Renal pelvis (tissue), 12 donors: ENCODE measurements around the gene FNDC7. TPM values are rescaled to one million over a fixed set of nuclear protein-coding genes. Genes with fewer than 3 reads are reported as not detected.
"Not testable (repeated sequence)": the region's sequence is repeated elsewhere in the genome, so short reads cannot be mapped to it uniquely, and the experiment has no call there.

Experiments
- DNase-seq: peaks from one replicate; pipeline ENCODE4 v3.0.0-alpha.2; 2013
- long read RNA-seq, 16 experiments: transcript quantifications; one replicate each; lab custom pipeline, GENCODE V29; 2026
- polyA plus RNA-seq, 3 donors: library from polyadenylated mRNA; unstranded; fragments of 120-200 nt; gene quantifications; one replicate each; pipeline ENCODE4 v1.2.1, GENCODE V29; 2013; ENCODE audit not compliant: insufficient read length in 3 of 3

The FNDC7 gene
- not detected for polyA plus RNA-seq
- long read RNA-seq, donor 1, result 0 reads
- long read RNA-seq, donor 2, result 0 reads
- long read RNA-seq, donor 3, result 0 reads
- long read RNA-seq, donor 4, result 0 reads
- long read RNA-seq, donor 5, result 0 reads
- long read RNA-seq, donor 6, result 0 reads
- long read RNA-seq, donor 7, result 0 reads
- long read RNA-seq, donor 8, result 0 reads
- long read RNA-seq, donor 9, result 0 reads
- long read RNA-seq, donor 10, result 0 reads
- long read RNA-seq, donor 11, result 0 reads
- long read RNA-seq, donor 12, result 0 reads
- long read RNA-seq, donor 13, result 0 reads
- long read RNA-seq, donor 14, result 0 reads
- long read RNA-seq, donor 15, result 0 reads
- long read RNA-seq, donor 16, result 0 reads

- DNase-seq, result no peak
These were observed at the start of gene FNDC7 for GRCh38 chr1:108712606-108713150. Gene FNDC7, plus strand, starts transcription at chr1:108712908. Its CDS starts 26 bp downstream, at chr1:108712934.

GRCh38 chr1:108663074-108663473 lies 49.6 kb upstream of the FNDC7 start:
- no peak for DNase-seq

- no peak for DNase-seq
These were observed 48.2 kb upstream of the FNDC7 start for GRCh38 chr1:108664481-108664880.

GRCh38 chr1:108665067-108665466 lies 47.6 kb upstream of the FNDC7 start:
- no peak for DNase-seq

GRCh38 chr1:108665771-108666170 lies 46.9 kb upstream of the FNDC7 start:
- no peak for DNase-seq

GRCh38 chr1:108667422-108667821 lies 45.3 kb upstream of the FNDC7 start:
- DNase-seq, result not testable (repeated sequence)

GRCh38 chr1:108668777-108669176 lies 43.9 kb upstream of the FNDC7 start:
- no peak for DNase-seq

- DNase-seq, result no peak
These were observed 43.0 kb upstream of the FNDC7 start for GRCh38 chr1:108669679-108670078.

GRCh38 chr1:108670131-108670773 lies 42.5 kb upstream of the FNDC7 start:
- DNase-seq, result no peak

- no peak for DNase-seq
These were observed 41.6 kb upstream of the FNDC7 start for GRCh38 chr1:108671143-108671542.

- no peak for DNase-seq
These were observed 34.0 kb upstream of the FNDC7 start for GRCh38 chr1:108678706-108679105.

- DNase-seq, result no peak
These were observed 33.0 kb upstream of the FNDC7 start for GRCh38 chr1:108679586-108680213.

- not testable (repeated sequence) for DNase-seq
These were observed 31.0 kb upstream of the FNDC7 start for GRCh38 chr1:108681701-108682100.

GRCh38 chr1:108685529-108685928 lies 27.2 kb upstream of the FNDC7 start:
- DNase-seq, result no peak

- no peak for DNase-seq
These were observed 25.9 kb upstream of the FNDC7 start for GRCh38 chr1:108686614-108687313.

GRCh38 chr1:108691128-108691941 lies 21.4 kb upstream of the FNDC7 start:
- no peak for DNase-seq

- peak; percentile 95 for DNase-seq
These were observed 20.6 kb upstream of the FNDC7 start, which contains the start of gene PRPF38B for GRCh38 chr1:108691942-108692723. Gene PRPF38B, plus strand, starts transcription at chr1:108692310. Its CDS starts 282 bp downstream, at chr1:108692592.

GRCh38 chr1:108692724-108693655 lies 19.7 kb upstream of the FNDC7 start:
- peak; percentile 77 for DNase-seq

GRCh38 chr1:108695535-108695934 lies 17.2 kb upstream of the FNDC7 start:
- DNase-seq, result no peak
